Measurements from ENCODE around the gene SWT1. TPM values are rescaled to one million over a fixed set of nuclear protein-coding genes. Genes with fewer than 3 reads are reported as not detected.
A peak's percentile ranks its signal among the peaks of the same experiment; 100 is the strongest.

Gene SWT1
- total and polyA plus RNA-seq, 9 of the 15 experiments (the other 6 are each of a cell fraction or from before 2014, with no cell fraction given): 1.5 to 3.4 (median 2.3) TPM

GRCh38 chr1:185241127-185241526 lies 84.2 kb downstream of the SWT1 start (continued):
- TF ChIP-seq GABPA (tag; conservative IDR thresholded peaks at IDR 0.05; ENCODE audit: low read depth): no peak
- no peak for TF ChIP-seq SIX5 (IDR thresholded peaks at IDR 0.05; ENCODE audit: borderline replicate concordance in 1 of 2, insufficient read depth in 1 of 2, low read depth in 1 of 2, low read length in 2 of 2)
- TF ChIP-seq ZNF124 (CRISPR knock-in tag; IDR thresholded peaks at IDR 0.05): no peak
- TF ChIP-seq RAD21 (CRISPR knock-in tag; conservative IDR thresholded peaks at IDR 0.05 in 1 of 2, IDR thresholded peaks at IDR 0.05 in 1 of 2): no peak
- TF ChIP-seq ZNF707 (CRISPR knock-in tag; conservative IDR thresholded peaks at IDR 0.05): no peak
- no peak for TF ChIP-seq ZNF232 (CRISPR knock-in tag; IDR thresholded peaks at IDR 0.05)
- no peak for TF ChIP-seq CLOCK (CRISPR knock-in tag; IDR thresholded peaks at IDR 0.05; ENCODE audit: borderline replicate concordance)
- TF ChIP-seq, protein P1, sequence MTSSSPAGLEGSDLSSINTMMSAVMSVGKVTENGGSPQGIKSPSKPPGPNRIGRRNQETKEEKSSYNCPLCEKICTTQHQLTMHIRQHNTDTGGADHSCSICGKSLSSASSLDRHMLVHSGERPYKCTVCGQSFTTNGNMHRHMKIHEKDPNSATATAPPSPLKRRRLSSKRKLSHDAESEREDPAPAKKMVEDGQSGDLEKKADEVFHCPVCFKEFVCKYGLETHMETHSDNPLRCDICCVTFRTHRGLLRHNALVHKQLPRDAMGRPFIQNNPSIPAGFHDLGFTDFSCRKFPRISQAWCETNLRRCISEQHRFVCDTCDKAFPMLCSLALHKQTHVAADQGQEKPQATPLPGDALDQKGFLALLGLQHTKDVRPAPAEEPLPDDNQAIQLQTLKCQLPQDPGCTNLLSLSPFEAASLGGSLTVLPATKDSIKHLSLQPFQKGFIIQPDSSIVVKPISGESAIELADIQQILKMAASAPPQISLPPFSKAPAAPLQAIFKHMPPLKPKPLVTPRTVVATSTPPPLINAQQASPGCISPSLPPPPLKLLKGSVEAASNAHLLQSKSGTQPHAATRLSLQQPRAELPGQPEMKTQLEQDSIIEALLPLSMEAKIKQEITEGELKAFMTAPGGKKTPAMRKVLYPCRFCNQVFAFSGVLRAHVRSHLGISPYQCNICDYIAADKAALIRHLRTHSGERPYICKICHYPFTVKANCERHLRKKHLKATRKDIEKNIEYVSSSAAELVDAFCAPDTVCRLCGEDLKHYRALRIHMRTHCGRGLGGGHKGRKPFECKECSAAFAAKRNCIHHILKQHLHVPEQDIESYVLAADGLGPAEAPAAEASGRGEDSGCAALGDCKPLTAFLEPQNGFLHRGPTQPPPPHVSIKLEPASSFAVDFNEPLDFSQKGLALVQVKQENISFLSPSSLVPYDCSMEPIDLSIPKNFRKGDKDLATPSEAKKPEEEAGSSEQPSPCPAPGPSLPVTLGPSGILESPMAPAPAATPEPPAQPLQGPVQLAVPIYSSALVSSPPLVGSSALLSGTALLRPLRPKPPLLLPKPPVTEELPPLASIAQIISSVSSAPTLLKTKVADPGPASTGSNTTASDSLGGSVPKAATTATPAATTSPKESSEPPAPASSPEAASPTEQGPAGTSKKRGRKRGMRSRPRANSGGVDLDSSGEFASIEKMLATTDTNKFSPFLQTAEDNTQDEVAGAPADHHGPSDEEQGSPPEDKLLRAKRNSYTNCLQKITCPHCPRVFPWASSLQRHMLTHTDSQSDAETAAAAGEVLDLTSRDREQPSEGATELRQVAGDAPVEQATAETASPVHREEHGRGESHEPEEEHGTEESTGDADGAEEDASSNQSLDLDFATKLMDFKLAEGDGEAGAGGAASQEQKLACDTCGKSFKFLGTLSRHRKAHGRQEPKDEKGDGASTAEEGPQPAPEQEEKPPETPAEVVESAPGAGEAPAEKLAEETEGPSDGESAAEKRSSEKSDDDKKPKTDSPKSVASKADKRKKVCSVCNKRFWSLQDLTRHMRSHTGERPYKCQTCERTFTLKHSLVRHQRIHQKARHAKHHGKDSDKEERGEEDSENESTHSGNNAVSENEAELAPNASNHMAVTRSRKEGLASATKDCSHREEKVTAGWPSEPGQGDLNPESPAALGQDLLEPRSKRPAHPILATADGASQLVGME (CRISPR knock-in tag; IDR thresholded peaks at IDR 0.05): no peak
- no peak for TF ChIP-seq BRD9 (IDR thresholded peaks at IDR 0.05; ENCODE audit: low read depth, partially characterized antibody)
- no peak for TF ChIP-seq ZSCAN29 (IDR thresholded peaks at IDR 0.05)
- no peak for TF ChIP-seq NFE2L1 (tag; IDR thresholded peaks at IDR 0.05; ENCODE audit: borderline replicate concordance, low read depth)
- TF ChIP-seq HEY1 (CRISPR knock-in tag; IDR thresholded peaks at IDR 0.05; ENCODE audit: borderline replicate concordance): no peak
- TF ChIP-seq SMAD2 (IDR thresholded peaks at IDR 0.05; ENCODE audit: low read depth, low read length): no peak
- TF ChIP-seq NR0B1 (IDR thresholded peaks at IDR 0.05; ENCODE audit: partially characterized antibody): no peak
- TF ChIP-seq CBX1 (IDR thresholded peaks at IDR 0.05; ENCODE audit: low read depth): no peak
- TF ChIP-seq SNIP1 (IDR thresholded peaks at IDR 0.05; ENCODE audit: low read depth): no peak
- no peak for TF ChIP-seq PCBP2 (IDR thresholded peaks at IDR 0.05; ENCODE audit: low read depth, low read length, poor library complexity, severe bottlenecking)
- no peak for TF ChIP-seq CBFB (CRISPR knock-in tag; IDR thresholded peaks at IDR 0.05)
- peak; percentile 51 for TF ChIP-seq CBFA2T3 (IDR thresholded peaks at IDR 0.05)
- no peak for TF ChIP-seq SRSF7 (optimal IDR thresholded peaks at IDR 0.05; ENCODE audit: low read depth, low read length)
- TF ChIP-seq HLTF (IDR thresholded peaks at IDR 0.05): no peak
